GM08714 (cell line): ENCODE measurements around the gene RXRA.
"Not testable (repeated sequence)": the region's sequence is repeated elsewhere in the genome, so short reads cannot be mapped to it uniquely, and the experiment has no call there.

Experiments used
- H3K4me3 ChIP-seq: fragments of 200-500 bp; sonication (Bioruptor generic); 2 replicates; pipeline ENCODE4 v1.5.1; 2014; ENCODE audit warnings: mild to moderate bottlenecking, low read length, inconsistent platforms
- ZNF274 ChIP-seq: IDR thresholded peaks from 2 replicates; pipeline ENCODE4 v1.6.1; 2012; ENCODE audit warnings: mild to moderate bottlenecking, low read depth, low read length

Gene RXRA

DNA sequence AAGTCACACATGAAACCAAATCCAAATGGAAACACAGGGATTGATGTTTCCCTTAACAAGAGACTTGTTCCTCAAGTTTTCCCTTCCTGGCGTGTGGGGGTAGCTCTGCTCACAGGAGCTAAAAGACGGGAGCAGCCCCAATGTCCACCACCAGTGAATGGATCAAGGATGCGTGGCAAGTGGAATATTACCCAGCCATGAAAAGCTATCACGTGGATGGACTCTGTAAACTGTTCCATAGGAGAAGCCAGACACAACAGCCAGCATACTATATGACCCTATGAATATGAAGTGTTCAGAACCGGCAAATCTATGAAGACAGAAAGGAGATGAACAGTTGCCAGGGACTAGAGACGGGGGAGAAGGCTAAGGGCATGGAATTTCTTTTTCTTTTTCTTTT lies 28.3 kb upstream of the RXRA start:
- no peak for TF ChIP-seq ZNF274
- no peak overlapping the region for H3K4me3 ChIP-seq

DNA sequence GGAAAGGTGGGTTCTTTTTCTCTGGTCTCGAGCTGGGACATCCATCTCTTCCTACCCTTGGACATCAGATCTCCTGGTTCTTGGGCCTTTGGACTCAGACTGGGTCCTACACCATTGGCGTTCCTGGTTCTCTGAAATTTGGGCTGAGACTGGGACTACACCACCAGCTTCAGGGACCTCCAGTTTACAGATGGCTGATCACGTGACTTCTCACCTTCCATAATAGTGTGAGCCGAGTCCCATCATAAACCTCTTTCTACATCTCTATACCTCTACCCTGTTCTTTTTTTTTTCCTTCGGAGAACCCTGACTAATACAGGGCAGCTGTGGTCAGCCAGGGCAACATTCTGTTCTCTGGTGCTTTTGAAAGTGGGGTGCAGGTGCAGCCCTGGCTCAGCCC lies 27.2 kb upstream of the RXRA start:
- TF ChIP-seq ZNF274 = no peak
- no peak overlapping the region for H3K4me3 ChIP-seq

DNA sequence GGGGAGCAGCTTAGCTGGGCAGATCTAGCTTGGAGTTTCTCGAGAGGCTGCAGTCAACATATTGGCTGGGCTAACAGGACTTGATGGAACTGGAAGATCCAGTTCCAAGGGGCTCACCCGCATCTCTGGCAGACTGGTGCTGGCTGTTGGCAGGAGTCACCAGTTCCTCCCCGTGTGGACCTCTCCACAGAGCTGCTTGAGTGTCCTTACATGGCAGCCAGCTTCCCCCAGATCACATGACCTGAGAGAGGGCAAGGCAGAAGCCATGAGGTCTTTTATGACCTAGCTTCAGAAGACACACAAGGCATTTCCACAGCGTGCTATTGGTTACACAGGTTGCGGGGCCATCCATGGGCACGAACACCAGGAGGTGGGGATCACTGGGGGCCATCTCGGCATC lies 26.4 kb upstream of the RXRA start:
- H3K4me3 ChIP-seq = no peak overlapping the region
- no peak for TF ChIP-seq ZNF274

DNA sequence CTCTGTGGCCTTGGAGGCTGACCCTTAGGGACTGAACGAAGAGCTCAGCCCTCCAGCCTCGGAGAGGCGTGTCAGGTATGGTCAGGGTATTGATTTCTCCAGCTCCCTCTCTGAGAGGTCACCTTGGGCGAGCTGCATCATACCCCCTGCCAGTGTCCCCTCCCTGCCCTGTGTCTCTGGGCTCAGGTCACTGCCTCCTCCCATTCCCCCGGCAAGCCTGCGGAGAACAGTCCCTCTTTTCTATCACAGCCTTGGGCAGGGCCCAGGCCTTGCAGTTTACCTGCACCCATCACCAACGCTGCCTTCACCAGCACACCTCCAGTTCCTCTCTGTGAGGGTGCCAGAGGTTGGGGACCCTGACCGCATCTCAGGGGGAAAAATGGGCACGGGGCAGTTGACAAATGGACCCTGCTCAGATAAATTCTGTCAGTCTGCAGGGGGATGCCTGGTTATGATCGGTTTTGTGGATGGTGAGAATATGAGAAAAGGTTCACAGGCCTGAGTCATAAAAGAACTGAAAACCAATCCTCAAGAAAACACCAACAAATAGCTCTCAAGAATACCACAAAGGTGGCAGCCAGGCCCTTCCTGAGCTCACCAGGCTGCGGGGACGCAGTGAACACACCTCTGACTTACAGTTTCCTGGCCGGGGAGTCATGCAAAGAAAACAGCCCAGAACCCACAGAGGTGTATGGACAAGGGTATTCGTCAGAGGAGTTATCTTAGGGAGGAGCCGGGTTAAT lies 24.7 kb upstream of the RXRA start:
- no peak overlapping the region for H3K4me3 ChIP-seq
- no peak for TF ChIP-seq ZNF274

DNA sequence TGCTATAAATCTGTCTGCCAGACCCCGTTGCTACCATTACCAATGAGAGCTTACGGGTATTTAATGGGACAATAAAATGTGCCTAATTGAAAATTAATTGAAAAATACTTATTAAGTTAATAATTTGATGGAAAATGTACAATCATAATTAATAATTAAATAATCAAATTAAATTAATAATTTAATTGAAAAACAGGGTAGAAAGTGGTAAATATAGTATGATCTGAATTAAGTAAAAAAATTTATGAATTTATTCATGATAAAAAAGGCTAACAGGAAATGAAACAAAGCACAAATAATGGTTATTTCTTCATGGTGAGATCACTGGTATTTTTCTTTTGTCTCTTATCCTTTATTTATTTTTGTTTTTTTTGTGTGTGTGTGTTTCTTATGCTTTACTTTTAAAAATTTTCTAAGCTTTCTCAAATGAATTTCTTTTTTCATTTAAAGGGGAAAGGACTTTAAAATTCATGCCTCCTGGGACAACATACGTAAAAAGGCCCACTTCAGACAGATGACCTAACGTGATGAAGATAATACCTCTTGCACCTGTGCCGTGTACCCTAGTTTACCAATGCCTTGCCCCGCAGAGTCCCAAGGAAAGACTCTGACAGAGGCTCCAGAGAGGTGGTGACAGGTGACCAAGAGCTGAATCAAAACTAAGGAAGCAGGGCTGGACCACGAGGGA lies 24.0 kb upstream of the RXRA start:
- TF ChIP-seq ZNF274 = no peak

DNA sequence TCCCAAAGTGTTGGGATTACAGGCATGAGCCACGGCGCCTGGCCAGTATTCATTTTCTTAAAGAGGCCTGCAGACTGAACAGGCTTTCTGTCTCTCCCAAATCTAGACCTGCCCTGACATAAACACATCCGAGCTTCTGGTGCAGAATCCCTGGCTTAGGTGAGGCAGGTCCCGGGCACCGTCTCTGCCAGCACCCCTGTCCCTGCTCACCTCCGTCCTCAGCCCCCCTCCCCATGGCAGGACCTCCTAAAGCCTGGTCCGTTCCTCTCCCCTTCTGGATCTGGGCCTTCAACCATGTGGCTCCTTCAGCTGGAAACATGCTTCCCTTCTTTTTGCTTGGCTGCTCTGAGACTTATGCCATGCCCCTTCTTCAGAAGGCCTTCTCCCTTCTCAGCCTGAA lies 22.7 kb upstream of the RXRA start:
- TF ChIP-seq ZNF274 = no peak
- no peak overlapping the region for H3K4me3 ChIP-seq

More for the DNA sequence above, 24.0 kb upstream of the RXRA start:
- no peak overlapping the region for H3K4me3 ChIP-seq

DNA sequence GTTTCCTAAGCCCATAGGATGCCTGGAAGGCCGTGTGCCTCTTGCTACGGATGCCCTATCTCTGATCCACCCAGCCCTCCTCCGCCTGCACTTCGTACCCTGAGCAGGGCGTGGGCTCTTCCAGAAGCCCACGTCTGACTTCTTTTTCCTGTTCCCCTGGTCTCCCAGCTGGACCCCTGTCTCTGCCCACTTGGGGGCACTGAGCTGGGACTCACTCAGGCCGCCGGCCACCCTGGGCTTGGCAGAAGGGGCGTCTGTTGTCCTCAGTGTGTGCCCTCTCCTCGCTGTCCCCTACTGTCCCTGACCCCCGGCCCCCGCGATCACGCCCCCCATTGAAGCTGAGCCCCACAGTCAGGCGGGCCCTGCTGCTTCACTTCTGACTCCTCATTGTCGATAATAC lies 22.0 kb upstream of the RXRA start:
- no peak for TF ChIP-seq ZNF274
- H3K4me3 ChIP-seq = no peak overlapping the region

DNA sequence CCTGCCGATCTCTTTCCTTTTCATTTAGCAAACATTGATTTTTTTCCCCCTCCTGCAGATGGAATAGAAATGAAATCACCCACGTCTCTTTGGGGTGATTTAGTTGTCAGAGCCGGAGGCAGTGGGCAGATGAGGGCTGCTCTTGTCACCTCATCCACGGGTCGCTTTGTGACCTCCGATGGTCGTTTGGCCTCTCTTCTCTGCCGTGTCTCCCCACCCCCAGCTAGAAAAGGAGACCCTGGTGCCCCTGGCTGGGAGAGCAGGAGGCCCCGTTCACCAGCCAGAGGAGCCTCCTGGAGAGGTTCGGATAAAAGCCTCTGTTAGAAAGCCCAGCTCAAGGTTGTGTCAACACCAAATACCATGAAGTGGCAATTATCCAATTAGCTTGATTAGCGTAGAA lies 21.6 kb upstream of the RXRA start:
- no peak overlapping the region for H3K4me3 ChIP-seq
- no peak for TF ChIP-seq ZNF274

DNA sequence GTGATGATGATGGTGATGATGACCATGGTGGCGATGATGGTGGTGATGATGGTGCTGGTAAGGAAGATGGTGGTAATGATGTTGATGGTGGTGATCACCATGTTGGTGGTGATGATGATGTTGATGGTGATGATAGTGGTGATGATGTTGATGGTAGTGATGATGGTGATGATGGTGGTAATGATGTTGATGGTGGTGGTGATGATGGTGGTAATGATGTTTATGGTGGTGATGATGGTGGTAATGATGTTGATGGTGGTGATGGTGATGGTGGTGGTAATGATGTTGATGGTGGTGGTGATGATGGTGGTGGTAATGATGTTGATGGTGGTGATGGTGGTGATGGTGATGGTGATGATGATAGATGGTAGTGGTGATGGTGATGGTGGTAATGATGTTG lies 20.7 kb upstream of the RXRA start:
- no peak overlapping the region for H3K4me3 ChIP-seq
- no peak for TF ChIP-seq ZNF274

DNA sequence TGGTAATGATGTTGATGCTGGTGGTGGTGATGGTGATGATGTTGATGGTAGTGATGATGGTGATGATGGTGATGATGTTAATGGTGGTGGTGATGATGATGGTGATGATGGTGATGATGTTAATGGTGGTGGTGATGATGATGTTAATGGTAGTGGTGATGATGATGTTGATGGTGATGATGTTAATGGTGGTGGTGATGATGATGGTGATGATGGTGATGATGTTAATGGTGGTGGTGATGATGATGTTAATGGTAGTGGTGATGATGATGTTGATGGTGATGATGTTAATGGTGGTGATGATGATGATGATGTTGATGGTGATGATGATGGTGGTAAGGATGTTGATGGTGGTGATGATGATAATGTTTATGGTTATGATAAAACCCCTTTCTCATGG lies 20.2 kb upstream of the RXRA start:
- H3K4me3 ChIP-seq = not testable (repeated sequence)

DNA sequence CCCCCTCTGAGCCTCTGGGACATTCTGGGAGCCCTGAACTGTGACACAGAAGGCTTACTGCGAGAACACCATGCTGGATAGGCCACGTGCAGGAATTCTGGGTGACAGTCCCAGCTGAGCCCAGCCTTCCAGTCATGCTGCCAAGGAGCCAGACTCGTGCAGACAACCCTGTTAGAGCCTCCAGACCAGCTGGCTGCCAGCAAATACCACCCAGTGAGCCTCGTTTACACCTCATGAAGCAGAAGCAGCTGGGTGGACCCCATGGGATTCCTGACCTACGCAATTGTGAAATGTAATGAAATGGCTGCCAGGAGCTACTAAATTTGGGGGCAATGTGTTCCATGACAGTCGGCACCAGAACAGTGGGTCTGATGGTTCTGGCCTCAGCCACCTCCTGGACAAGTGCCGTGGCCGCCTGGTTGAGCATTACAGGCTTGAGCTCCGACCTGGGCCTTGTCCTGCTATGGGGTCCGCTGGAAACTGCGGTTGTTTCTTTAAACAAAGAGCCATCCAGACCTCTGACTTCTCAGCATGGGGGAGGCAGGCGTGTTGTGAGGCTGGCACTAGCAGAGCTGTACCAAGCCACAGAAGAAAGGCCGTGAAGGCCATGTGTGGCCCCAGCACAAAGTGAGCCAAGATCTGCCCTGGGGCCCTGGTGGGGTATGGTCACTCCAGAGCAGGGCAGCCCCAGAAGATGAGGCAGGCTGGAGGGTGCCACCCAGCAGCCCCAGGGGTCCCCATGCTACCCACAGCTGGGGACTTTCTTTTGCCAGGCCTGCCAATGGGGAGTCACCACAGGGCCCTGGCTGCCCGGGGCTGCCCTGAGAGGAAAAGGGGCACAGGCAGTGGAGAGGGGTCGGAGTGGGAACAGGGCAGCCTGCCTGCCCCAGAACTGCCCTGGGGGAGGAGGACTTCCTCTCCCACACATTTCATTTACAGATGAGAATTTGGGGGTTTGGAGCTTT lies 19.3 kb upstream of the RXRA start:
- no peak for TF ChIP-seq ZNF274
- H3K4me3 ChIP-seq = no peak overlapping the region

DNA sequence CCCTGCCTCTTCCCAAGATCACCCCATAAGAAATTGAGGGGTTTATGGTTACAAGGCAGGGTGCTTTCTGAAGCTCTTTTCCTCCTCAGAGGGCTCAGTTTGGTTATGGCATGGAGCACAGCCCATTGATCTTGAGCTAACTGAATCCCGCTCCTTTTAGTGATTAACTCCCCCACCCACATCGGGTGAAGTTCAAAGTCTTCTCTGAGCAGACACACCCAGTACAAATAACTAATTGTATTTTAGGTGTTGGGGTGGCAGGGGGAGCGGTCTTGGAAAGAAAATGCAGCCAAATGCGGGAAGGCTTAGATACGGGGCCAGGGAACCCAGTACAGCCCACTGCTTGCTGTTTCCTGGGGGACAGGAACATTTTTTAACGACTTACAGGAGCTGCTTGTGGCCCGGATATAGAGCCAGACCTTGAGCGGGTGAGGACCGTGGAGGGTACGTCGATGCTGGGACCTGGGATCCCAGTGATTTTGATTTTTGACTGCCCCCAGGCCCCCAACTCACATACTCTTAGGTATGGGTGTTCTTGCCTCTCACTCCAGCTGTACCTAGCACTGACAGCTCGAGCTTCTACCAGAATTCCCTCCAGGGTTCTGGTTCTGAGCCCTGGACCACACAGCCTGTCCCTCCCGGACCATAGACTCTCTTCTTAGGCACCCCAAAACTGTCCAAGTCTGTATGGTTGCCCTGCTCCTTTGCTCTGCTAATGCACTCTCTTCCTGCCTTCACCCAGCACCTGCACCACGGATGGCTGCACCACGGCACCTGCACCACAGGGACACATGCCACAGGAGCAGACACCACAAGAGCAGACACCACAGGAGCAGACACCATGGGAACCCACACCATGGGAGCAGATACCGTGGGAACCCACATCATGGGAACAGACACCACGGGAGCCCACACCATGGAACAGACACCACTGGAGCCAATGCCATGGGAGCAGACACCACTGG lies 18.3 kb upstream of the RXRA start:
- TF ChIP-seq ZNF274 = no peak
- H3K4me3 ChIP-seq = no peak overlapping the region

DNA sequence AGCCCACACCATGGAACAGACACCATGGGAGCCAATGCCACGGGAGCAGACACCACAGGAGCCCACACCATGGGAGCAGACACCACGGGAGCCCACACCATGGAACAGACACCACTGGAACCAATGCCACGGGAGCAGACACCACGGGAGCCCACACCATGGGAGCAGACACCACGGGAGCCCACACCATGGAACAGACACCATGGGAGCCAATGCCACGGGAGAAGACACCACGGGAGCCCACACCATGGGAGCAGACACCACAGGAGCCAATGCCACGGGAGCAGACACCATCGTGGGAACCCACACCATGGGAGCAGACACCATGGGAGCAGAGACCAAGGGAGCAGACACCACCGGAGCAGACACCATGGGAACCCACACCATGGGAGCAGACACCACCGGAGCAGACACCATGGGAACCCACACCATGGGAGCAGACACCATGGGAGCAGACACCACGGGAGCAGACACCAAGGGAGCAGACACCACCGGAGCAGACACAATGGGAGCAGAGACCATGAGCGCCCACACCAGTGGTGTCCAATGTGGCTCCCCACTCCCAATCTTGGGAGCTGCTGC lies 17.5 kb upstream of the RXRA start:
- H3K4me3 ChIP-seq = not testable (repeated sequence)

DNA sequence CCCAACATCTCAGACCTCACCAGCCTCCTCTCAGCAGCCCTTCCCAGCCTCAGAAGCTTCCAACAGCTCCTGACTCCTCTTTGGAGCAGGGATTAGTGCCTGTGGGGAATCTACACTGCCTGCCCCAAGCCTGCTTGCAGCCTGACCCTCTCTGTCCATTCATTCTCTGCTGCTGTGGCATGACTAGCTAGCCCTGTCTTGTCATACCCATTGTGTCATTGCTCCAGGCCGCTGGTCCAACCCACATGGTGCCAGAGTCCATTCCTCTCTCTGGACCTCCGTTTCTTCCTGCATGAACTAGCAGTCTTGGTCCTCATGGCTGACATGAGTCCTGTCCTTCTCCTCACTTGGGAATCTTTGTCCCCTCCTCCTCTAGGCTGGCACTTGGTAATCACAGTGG lies 12.8 kb upstream of the RXRA start:
- TF ChIP-seq ZNF274 = no peak

More for the DNA sequence above, 12.8 kb upstream of the RXRA start:
- H3K4me3 ChIP-seq = no peak overlapping the region
